Loucy (cell line): Measurements from ENCODE around the gene KATNB1.

Experiments used
- H2AFZ ChIP-seq: fragments of 200-600 bp; sonication (generic); 2 replicates; pipeline ENCODE4 v1.6.0; 2016; ENCODE audit warnings: antibody characterized with exemption, mild to moderate bottlenecking, low read length, moderate library complexity
- H3F3A ChIP-seq: fragments of 200-600 bp; 2 replicates; pipeline ENCODE4 v1.6.0; 2016; ENCODE audit warnings: antibody characterized with exemption, low read depth, mild to moderate bottlenecking
- H3K27me3 ChIP-seq: fragments of 200-600 bp; sonication (generic); 2 replicates; pipeline ENCODE4 v1.6.1; 2014; ENCODE audit warnings: low read length, mild to moderate bottlenecking; ENCODE audit not compliant: insufficient read depth, poor library complexity, severe bottlenecking
- H3K36me3 ChIP-seq: fragments of 200-600 bp; sonication (generic); 2 replicates; pipeline ENCODE4 v1.6.1; 2016; ENCODE audit warnings: low read length; ENCODE audit not compliant: insufficient read depth
- H3K4me1 ChIP-seq: fragments of 200-600 bp; sonication (generic); 2 replicates; pipeline ENCODE4 v1.5.1; 2014; ENCODE audit warnings: low read length, mild to moderate bottlenecking; ENCODE audit not compliant: insufficient read depth, poor library complexity, severe bottlenecking
- H3K4me2 ChIP-seq: fragments of 200-600 bp; sonication (generic); 2 replicates; pipeline ENCODE4 v1.6.0; 2014; ENCODE audit warnings: antibody characterized with exemption, low read length, low read depth, mild to moderate bottlenecking; ENCODE audit not compliant: poor library complexity, severe bottlenecking
- H3K4me3 ChIP-seq: fragments of 200-600 bp; sonication (generic); 2 replicates; pipeline ENCODE4 v1.5.1; 2014; ENCODE audit warnings: low read length, mild to moderate bottlenecking, mixed read lengths; ENCODE audit not compliant: poor library complexity, severe bottlenecking
- H3K79me2 ChIP-seq: fragments of 200-600 bp; sonication (generic); 2 replicates; pipeline ENCODE4 v1.6.1; 2014; ENCODE audit warnings: low read length; ENCODE audit not compliant: insufficient read depth
- H3K9ac ChIP-seq: fragments of 200-600 bp; sonication (generic); 2 replicates; pipeline ENCODE4 v1.6.0; 2014; ENCODE audit warnings: mild to moderate bottlenecking, low read depth, low read length, moderate library complexity; ENCODE audit not compliant: poor library complexity, severe bottlenecking
- H3K9me2 ChIP-seq: fragments of 200-600 bp; sonication (generic); replicated peaks from 2 replicates; pipeline ENCODE4 v1.6.1; 2016; ENCODE audit warnings: low read depth, low read length, mixed read lengths
- H3K9me3 ChIP-seq: fragments of 200-600 bp; sonication (generic); 2 replicates; pipeline ENCODE4 v1.6.1; 2014; ENCODE audit warnings: mild to moderate bottlenecking, antibody characterized with exemption, low read length, low read depth; ENCODE audit not compliant: insufficient read depth
- H4K20me1 ChIP-seq: fragments of 200-600 bp; sonication (generic); 2 replicates; pipeline ENCODE4 v1.6.0; 2014; ENCODE audit warnings: antibody characterized with exemption, low read length, mild to moderate bottlenecking; ENCODE audit not compliant: insufficient read depth, poor library complexity, severe bottlenecking
- CTCF ChIP-seq: fragments of 200-600 bp; sonication (generic); conservative IDR thresholded peaks from 2 replicates; pipeline ENCODE4 v1.5.1; 2014; ENCODE audit warnings: mild to moderate bottlenecking, antibody characterized with exemption, low read length
- EZH2phosphoT487 ChIP-seq: fragments of 200-600 bp; IDR thresholded peaks from 2 replicates; pipeline ENCODE4 v1.6.1; 2018; ENCODE audit warnings: antibody characterized with exemption, mild to moderate bottlenecking, moderate library complexity, borderline replicate concordance

Gene KATNB1

GRCh38 chr16:57704905-57705852 is 30.4 kb upstream of the KATNB1 start:
- H3K79me2 ChIP-seq, result no peaks in the 10 kb centered on the region
- H3K27me3 ChIP-seq, result no peaks in the 10 kb centered on the region
- peaks cover 16% of the 10 kb centered on the region for H3K4me1 ChIP-seq
- H3K4me2 ChIP-seq, result no peak overlapping the region
- TF ChIP-seq CTCF (no peak), EZH2phosphoT487 (no peak)
- no peaks in the 10 kb centered on the region for H3K9me3 ChIP-seq
- H3K36me3 ChIP-seq, result no peaks in the 10 kb centered on the region
- H4K20me1 ChIP-seq, result no peaks in the 10 kb centered on the region
- no peaks in the 10 kb centered on the region for H3K9me2 ChIP-seq
- no peak overlapping the region for H2AFZ ChIP-seq
- no peak overlapping the region for H3K4me3 ChIP-seq
- H3F3A ChIP-seq, result no peaks in the 10 kb centered on the region
- no peak overlapping the region for H3K9ac ChIP-seq

DNA sequence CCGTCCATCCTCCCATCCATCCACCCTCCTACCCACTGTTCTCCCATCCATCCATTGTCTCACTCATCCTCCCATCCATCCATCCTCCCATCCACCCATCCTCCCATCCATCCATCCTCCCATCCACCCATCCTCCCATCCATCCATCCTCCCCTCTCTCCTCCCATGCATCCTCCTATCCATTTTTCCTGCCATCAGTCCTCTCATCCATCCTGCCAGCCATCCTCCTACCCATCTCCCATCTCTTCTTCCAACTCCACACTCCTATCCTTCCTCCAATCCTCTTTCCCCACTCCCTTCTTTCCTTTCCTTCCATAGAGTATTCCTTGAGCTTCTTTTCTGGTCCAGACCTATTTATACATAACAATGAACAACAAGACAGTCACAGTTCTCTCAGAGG is 28.9 kb upstream of the KATNB1 start:
- Histone ChIP-seq H3K36me3 (no peaks in the 10 kb centered on the region), H4K20me1 (no peaks in the 10 kb centered on the region), H3F3A (no peaks in the 10 kb centered on the region), H3K4me1 (peaks cover 4% of the 10 kb centered on the region), H3K27me3 (no peaks in the 10 kb centered on the region), H3K9me2 (no peaks in the 10 kb centered on the region), H3K79me2 (no peaks in the 10 kb centered on the region), H3K9me3 (no peaks in the 10 kb centered on the region), H3K9ac (no peak overlapping the region), H3K4me2 (no peak overlapping the region), H3K4me3 (no peak overlapping the region), H2AFZ (no peak overlapping the region)
- TF ChIP-seq CTCF (no peak), EZH2phosphoT487 (no peak)

DNA sequence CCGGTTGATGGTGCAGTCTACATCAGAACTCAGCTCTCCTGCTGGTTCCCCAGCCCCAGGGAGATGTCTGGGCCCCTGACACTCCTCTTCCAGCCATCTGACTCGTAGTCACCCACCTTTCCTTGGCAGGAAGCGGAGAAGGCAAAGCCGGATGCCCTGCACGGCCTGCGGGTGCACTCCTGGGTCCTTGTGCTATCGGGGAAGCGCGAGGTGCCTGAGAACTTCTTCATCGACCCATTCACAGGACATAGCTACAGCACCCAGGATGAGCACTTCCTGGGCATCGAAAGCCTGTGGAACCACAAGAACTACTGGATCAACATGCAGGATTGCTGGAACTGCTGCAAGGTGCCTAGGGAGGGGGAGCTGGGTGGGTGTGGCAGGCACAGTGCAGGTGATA is 28.2 kb upstream of the KATNB1 start:
- Histone ChIP-seq H4K20me1 (no peaks in the 10 kb centered on the region), H3K9ac (no peak overlapping the region), H3K79me2 (no peaks in the 10 kb centered on the region), H3K9me3 (no peaks in the 10 kb centered on the region), H2AFZ (no peak overlapping the region), H3K4me2 (no peak overlapping the region), H3K9me2 (no peaks in the 10 kb centered on the region), H3K4me3 (no peak overlapping the region), H3K36me3 (no peaks in the 10 kb centered on the region), H3K27me3 (no peaks in the 10 kb centered on the region), H3F3A (no peaks in the 10 kb centered on the region), H3K4me1 (peaks cover 4% of the 10 kb centered on the region)
- TF ChIP-seq EZH2phosphoT487, result no peak
- TF ChIP-seq CTCF, result no peak
